Measurements from ENCODE around the gene SUN3. TPM values are rescaled to one million over a fixed set of nuclear protein-coding genes. Genes with fewer than 3 reads are reported as not detected.

Gene SUN3
- total and polyA plus RNA-seq, 9 donors = not detected

DNA sequence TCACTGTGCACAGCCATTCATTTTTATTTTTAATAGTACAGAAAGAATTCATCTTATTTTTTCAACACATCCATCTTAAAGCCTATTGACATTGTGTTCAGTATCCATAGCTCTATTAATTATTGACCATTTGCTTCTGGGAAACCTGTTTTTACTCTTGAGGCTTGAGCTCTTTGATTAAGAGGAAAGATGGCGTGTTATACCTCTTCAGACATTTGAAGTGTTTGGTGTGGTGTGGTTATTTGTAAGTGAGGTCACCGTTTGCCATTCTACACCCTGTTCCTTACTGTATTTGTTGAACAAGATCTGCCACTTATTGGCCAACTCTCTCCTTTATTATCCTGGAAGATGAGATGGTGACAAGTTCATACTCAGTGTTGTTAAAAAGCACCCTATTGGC, 24.8 kb upstream of the SUN3 start:
- no peak overlapping the region for H3K4me3 ChIP-seq
- H3K27me3 ChIP-seq = no peaks in the 10 kb centered on the region
- intact Hi-C loops (cut with DNase I) = no loop called here
- no peak for DNase-seq
- no peak for TF ChIP-seq EP300 (IDR thresholded peaks at IDR 0.05)
- TF ChIP-seq POLR2A (IDR thresholded peaks at IDR 0.05) = no peak
- TF ChIP-seq, protein P1, sequence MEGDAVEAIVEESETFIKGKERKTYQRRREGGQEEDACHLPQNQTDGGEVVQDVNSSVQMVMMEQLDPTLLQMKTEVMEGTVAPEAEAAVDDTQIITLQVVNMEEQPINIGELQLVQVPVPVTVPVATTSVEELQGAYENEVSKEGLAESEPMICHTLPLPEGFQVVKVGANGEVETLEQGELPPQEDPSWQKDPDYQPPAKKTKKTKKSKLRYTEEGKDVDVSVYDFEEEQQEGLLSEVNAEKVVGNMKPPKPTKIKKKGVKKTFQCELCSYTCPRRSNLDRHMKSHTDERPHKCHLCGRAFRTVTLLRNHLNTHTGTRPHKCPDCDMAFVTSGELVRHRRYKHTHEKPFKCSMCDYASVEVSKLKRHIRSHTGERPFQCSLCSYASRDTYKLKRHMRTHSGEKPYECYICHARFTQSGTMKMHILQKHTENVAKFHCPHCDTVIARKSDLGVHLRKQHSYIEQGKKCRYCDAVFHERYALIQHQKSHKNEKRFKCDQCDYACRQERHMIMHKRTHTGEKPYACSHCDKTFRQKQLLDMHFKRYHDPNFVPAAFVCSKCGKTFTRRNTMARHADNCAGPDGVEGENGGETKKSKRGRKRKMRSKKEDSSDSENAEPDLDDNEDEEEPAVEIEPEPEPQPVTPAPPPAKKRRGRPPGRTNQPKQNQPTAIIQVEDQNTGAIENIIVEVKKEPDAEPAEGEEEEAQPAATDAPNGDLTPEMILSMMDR (IDR thresholded peaks at IDR 0.05) = no peak
- WGBS, 3 donors = 88 to 93% (median 93%) methylated on average over 2 of the region's 2 CpGs
- H3K36me3 ChIP-seq = no peaks in the 10 kb centered on the region
- no peaks in the 10 kb centered on the region for H3K4me1 ChIP-seq (ENCODE audit: insufficient read depth)
- H3K27ac ChIP-seq = no peak overlapping the region
- H3K9me3 ChIP-seq = no peaks in the 10 kb centered on the region

DNA sequence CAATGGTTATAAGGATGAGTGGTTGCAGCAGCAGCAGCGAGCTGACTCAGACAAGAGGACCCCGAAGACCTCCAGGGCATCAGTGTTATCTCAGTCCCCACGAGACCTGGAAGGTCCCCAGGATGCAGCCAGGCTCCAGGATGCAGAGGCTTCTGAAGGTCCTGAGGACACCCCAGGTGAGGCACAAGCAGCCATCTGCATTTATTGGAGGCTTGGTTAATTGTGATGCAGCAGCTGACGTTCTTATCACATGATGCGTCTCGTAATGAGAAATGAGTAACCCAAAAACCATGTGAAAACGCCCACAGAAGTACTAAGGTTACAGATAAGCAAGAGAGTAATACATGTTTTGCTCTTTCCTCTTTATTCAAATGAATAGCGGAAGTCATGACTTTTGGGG, 23.8 kb upstream of the SUN3 start:
- H3K9me3 ChIP-seq = no peaks in the 10 kb centered on the region
- no peak for DNase-seq
- H3K27ac ChIP-seq = no peak overlapping the region
- no peaks in the 10 kb centered on the region for H3K36me3 ChIP-seq
- intact Hi-C loops (cut with DNase I) = no loop called here
- H3K27me3 ChIP-seq = no peaks in the 10 kb centered on the region
- H3K4me1 ChIP-seq (ENCODE audit: insufficient read depth) = no peaks in the 10 kb centered on the region
- H3K4me3 ChIP-seq = no peak overlapping the region
- TF ChIP-seq, protein P1 (IDR thresholded peaks at IDR 0.05) = no peak
- no peak for TF ChIP-seq POLR2A (IDR thresholded peaks at IDR 0.05)
- no peak for TF ChIP-seq EP300 (IDR thresholded peaks at IDR 0.05)
- 55 to 62% (median 60%) methylated on average over 8 of the region's 8 CpGs for WGBS, 3 donors

DNA sequence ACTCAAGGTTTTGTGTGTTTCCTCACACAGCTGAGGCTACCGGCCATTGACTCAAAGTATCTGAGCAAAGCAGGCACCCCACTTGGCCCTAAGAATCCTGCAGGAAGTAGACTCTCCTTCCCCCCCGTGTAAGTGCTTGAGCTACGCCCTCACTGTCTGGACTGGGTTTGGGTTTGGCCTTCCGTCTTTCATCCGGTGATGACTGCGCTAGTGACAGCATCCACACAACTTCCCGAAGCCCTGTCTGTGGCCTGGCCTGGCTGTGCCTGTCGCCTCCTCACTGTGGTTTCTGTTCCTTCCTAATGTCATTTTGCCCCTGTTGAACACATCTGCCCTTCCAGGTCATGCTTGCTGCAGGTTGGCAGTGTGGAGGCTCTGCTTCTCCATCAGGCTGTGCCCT, 20.9 kb upstream of the SUN3 start:
- Histone ChIP-seq H3K4me1 (ENCODE audit: insufficient read depth) (no peaks in the 10 kb centered on the region), H3K36me3 (no peaks in the 10 kb centered on the region), H3K4me3 (no peak overlapping the region), H3K27ac (no peak overlapping the region), H3K27me3 (no peaks in the 10 kb centered on the region), H3K9me3 (no peaks in the 10 kb centered on the region)
- TF ChIP-seq, protein P1 (IDR thresholded peaks at IDR 0.05) = no peak
- no peak for TF ChIP-seq POLR2A (IDR thresholded peaks at IDR 0.05)
- no peak for TF ChIP-seq EP300 (IDR thresholded peaks at IDR 0.05)
- no peak for DNase-seq
- intact Hi-C loops (cut with DNase I) = no loop called here
- 80 to 84% (median 83%) methylated on average over 8 of the region's 8 CpGs for WGBS, 3 donors

DNA sequence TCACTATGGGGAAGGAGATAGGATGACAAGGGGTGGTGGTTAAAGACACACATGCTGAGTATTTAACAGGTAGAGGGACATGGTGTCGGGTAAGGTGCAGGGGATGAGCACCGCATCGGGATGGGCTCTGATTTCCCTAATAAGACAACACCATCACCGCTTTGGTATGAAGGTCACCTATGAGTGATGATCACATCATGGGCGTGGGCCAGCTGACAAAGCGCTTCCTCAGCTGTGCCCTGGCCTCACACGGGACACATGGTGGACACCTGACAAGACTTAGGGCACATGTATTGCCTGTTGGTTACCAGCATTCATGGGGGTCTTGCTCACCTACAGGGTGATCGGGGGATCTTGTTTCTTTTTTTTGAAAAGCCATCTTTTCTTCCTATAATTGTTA, 19.2 kb upstream of the SUN3 start:
- TF ChIP-seq, protein P1 (IDR thresholded peaks at IDR 0.05) = no peak
- no peak for TF ChIP-seq POLR2A (IDR thresholded peaks at IDR 0.05)
- no peaks in the 10 kb centered on the region for H3K4me1 ChIP-seq (ENCODE audit: insufficient read depth)
- H3K27ac ChIP-seq = no peak overlapping the region
- H3K4me3 ChIP-seq = no peak overlapping the region
- H3K9me3 ChIP-seq = no peaks in the 10 kb centered on the region
- H3K27me3 ChIP-seq = no peaks in the 10 kb centered on the region
- no peaks in the 10 kb centered on the region for H3K36me3 ChIP-seq
- no peak for DNase-seq
- intact Hi-C loops (cut with DNase I) = no loop called here
- 94 to 95% (median 94%) methylated on average over 8 of the region's 8 CpGs for WGBS, 3 donors

DNA sequence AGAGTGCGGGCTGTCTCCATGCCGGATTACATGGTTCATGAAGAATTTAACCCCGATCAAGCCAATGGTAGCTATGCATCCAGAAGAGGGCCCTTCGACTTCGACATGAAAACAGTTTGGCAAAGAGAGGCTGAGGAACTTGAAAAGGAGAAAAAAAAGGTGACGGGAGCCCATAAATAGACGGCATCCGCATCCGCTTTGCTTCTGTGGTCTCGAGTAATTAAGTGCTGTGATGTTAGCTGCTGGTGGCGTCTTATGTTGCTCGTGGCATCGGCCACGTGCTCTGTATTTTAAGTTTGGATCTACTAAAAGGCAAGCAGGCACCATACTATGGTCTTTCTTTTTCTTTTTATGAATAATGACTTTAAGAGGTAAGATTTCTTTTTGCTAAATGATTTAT, 17.6 kb upstream of the SUN3 start:
- intact Hi-C loops (cut with DNase I) = no loop called here
- Histone ChIP-seq H3K27me3 (no peaks in the 10 kb centered on the region), H3K27ac (no peak overlapping the region), H3K36me3 (no peaks in the 10 kb centered on the region), H3K4me3 (no peak overlapping the region), H3K4me1 (ENCODE audit: insufficient read depth) (no peaks in the 10 kb centered on the region), H3K9me3 (no peaks in the 10 kb centered on the region)
- no peak for DNase-seq
- TF ChIP-seq EP300 (IDR thresholded peaks at IDR 0.05) = no peak
- TF ChIP-seq POLR2A (IDR thresholded peaks at IDR 0.05) = no peak
- TF ChIP-seq, protein P1 (IDR thresholded peaks at IDR 0.05) = no peak
- WGBS, 3 donors = 63 to 67% (median 67%) methylated on average over 14 of the region's 14 CpGs
